Upper lobe of right lung (tissue), 1 donor: ENCODE measurements around the gene RPL22. TPM values are rescaled to one million over a fixed set of nuclear protein-coding genes. Genes with fewer than 3 reads are reported as not detected.

Source experiments
- ATAC-seq: fragments of 200-7000 bp; cut with Tn5 transposase; one replicate; pipeline ENCODE4 v1.9.1; 2020; ENCODE audit warnings: mild to moderate bottlenecking, moderate library complexity
- DNase-seq: peaks from one replicate; pipeline ENCODE4 v3.0.0-alpha.2; 2020
- H3K27ac ChIP-seq: fragments of 200-600 bp; one replicate; pipeline ENCODE4 v1.8.0; 2022
- H3K27me3 ChIP-seq: fragments of 200-600 bp; one replicate; pipeline ENCODE4 v1.8.0; 2022; ENCODE audit warnings: mild to moderate bottlenecking
- H3K36me3 ChIP-seq: fragments of 200-600 bp; one replicate; pipeline ENCODE4 v1.8.0; 2022
- H3K4me1 ChIP-seq: fragments of 200-600 bp; one replicate; pipeline ENCODE4 v1.8.0; 2022
- H3K4me3 ChIP-seq: fragments of 200-600 bp; one replicate; pipeline ENCODE4 v1.8.0; 2022; ENCODE audit warnings: mild to moderate bottlenecking
- H3K9me3 ChIP-seq: fragments of 200-600 bp; one replicate; pipeline ENCODE4 v1.8.0; 2022
- intact Hi-C: fragments of 100-400 bp; cut with DNase I; formaldehyde crosslinking; loops from one replicate; pipeline ENCODE4 v1.11.0; 2022
- total RNA-seq: library from RNA; stranded (reverse); fragmentation: NEBNext Ultra II Directional; extraction: Animal tissue kit (Norgen Biotek cat#: 25700); gene quantifications from one replicate; pipeline ENCODE4 v1.2.1, GENCODE V29; 2021
- TF ChIP-seq, protein P1 (sequence below): fragments of 200-600 bp; IDR thresholded peaks from one replicate; pipeline ENCODE4 v1.8.0; 2022; ENCODE audit warnings: antibody characterized with exemption
- donor health status: DM: no; HTN: yes; CAD: no; lungs with severe emphysema.

The RPL22 gene
- total RNA-seq, 1 donor from 2014 or later = 308 TPM

DNA sequence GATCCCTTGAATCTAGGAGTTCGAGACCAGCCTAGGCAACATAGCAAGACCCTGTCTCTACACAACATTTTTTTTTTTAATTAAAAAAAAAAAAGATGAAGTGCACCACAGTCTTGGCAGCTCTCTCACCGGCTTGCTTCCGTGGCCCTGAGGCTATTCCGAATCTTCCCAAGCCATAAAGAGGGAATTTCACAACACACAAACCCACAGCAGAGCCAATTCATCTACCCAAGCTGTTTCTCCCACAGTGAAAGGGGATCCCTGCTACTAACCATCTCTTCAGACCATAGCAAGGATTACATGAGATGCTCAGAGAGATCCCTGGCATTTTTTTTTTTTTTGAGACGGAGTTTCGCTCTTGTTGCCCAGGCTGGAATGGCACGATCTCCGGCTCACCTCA lies 10.9 kb downstream of the RPL22 start:
- Histone ChIP-seq H3K27ac (no peak overlapping the region), H3K4me1 (no peaks in the 10 kb centered on the region), H3K4me3 (no peak overlapping the region), H3K9me3 (no peaks in the 10 kb centered on the region), H3K36me3 (peaks cover 85% of the 10 kb centered on the region), H3K27me3 (no peaks in the 10 kb centered on the region)
- no peak for DNase-seq
- ATAC-seq = no peak
- TF ChIP-seq, protein P1, sequence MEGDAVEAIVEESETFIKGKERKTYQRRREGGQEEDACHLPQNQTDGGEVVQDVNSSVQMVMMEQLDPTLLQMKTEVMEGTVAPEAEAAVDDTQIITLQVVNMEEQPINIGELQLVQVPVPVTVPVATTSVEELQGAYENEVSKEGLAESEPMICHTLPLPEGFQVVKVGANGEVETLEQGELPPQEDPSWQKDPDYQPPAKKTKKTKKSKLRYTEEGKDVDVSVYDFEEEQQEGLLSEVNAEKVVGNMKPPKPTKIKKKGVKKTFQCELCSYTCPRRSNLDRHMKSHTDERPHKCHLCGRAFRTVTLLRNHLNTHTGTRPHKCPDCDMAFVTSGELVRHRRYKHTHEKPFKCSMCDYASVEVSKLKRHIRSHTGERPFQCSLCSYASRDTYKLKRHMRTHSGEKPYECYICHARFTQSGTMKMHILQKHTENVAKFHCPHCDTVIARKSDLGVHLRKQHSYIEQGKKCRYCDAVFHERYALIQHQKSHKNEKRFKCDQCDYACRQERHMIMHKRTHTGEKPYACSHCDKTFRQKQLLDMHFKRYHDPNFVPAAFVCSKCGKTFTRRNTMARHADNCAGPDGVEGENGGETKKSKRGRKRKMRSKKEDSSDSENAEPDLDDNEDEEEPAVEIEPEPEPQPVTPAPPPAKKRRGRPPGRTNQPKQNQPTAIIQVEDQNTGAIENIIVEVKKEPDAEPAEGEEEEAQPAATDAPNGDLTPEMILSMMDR = no peak
- intact Hi-C loops = no loop called here

DNA sequence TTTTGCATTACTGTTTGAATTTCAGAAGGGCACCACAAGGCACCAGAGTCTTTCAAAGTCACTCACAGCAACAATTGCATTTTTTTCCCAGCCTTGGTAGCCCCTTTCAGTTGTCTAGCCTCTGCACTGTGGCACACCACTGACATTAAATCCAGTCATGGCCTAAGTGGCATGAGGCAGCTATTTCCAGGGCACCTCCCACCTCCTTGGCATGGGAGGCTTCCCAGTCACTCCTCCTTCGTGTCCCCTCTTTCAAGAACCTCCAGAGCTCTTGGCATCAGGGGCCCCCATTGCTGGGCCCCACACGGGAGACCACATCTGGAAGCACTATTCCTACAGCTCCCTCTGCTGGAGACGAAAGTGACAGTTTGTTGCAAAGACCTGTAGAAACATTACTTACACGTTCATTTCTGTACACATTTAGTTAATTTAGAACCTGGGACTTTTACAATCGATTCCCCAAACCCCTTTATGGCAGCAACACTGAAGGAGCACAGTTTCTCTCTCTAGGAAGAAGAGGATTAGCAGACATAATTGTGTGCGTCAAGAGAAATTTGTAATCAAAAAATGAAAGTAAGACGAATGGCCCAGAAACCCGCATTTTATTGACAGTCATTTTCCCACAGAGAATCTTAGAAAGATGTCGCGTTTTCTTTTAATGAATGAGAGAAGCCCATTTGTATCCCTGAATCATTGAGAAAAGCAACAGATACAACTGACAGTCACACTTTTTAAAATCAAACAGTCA lies 13.6 kb downstream of the RPL22 start:
- Histone ChIP-seq H3K4me3 (no peak overlapping the region), H3K36me3 (peaks cover 61% of the 10 kb centered on the region), H3K27ac (no peak overlapping the region), H3K4me1 (peaks cover 6% of the 10 kb centered on the region), H3K27me3 (peaks cover 7% of the 10 kb centered on the region), H3K9me3 (no peaks in the 10 kb centered on the region)
- ATAC-seq (peak; percentile 32), DNase-seq (no peak)
- intact Hi-C loops = no loop called here
- TF ChIP-seq, protein P1 = peak; percentile 39

DNA sequence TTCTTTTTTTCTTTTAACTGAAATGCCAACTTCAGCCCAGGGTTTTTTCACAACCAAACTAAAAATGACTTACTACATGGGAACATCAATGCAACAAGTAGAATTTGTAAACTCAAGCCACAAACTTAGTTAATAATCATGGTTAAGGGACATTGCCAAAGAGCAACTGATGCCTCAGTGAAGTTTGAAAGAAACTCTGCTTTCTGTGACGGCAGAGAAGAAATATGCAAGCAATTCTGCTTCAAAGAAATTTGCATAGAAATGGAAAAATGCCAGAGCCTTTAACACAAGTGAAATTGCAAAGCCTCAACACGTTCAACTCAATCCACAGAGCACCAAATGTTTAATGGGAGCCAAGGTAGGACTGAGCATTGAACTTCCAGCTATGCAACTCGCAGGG lies 14.2 kb downstream of the RPL22 start:
- Histone ChIP-seq H3K27me3 (peaks cover 13% of the 10 kb centered on the region), H3K4me1 (peaks cover 8% of the 10 kb centered on the region), H3K36me3 (peaks cover 55% of the 10 kb centered on the region), H3K27ac (no peak overlapping the region), H3K9me3 (no peaks in the 10 kb centered on the region), H3K4me3 (no peak overlapping the region)
- TF ChIP-seq, protein P1 = no peak
- DNase-seq = no peak
- intact Hi-C loops = no loop called here
- no peak for ATAC-seq

DNA sequence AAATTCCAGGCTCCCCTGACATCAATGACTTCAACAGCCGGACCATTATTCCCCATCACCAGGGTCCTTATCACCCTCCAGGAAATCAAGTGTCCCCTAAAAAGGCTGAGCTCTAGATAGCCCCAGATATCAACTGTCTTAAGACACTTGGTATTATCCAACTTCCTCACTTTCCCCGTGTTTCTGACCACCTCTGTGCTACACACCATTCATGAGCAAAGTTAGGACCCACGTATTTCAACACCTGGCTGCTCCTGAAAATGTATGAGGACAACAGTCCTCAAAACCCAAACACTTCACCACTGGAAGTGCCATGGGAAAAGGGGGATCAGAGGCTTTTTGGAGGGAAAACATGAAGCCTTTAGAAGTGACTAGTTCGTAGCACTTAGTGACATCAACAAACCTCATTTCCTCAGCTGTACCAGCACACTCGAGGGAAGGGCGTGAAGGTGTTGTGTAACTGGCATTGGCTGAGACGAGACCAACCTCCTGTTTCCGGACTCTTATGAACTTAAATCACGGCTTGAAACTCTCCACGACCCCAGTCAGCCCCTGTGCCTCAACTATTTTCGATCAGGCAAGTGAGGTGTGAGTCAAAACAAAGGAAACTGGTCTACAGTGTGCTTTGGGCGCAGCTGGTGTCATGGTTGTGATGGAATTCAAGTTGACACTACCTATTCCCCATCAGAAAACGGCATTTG lies 15.2 kb downstream of the RPL22 start:
- no peak for DNase-seq
- TF ChIP-seq, protein P1 = no peak
- peaks cover 9% of the 10 kb centered on the region for H3K4me1 ChIP-seq
- no peak overlapping the region for H3K4me3 ChIP-seq
- peaks cover 18% of the 10 kb centered on the region for H3K27me3 ChIP-seq
- no peaks in the 10 kb centered on the region for H3K9me3 ChIP-seq
- no peak overlapping the region for H3K27ac ChIP-seq
- no peak for ATAC-seq
- intact Hi-C loops = no loop called here
- H3K36me3 ChIP-seq = peaks cover 46% of the 10 kb centered on the region

DNA sequence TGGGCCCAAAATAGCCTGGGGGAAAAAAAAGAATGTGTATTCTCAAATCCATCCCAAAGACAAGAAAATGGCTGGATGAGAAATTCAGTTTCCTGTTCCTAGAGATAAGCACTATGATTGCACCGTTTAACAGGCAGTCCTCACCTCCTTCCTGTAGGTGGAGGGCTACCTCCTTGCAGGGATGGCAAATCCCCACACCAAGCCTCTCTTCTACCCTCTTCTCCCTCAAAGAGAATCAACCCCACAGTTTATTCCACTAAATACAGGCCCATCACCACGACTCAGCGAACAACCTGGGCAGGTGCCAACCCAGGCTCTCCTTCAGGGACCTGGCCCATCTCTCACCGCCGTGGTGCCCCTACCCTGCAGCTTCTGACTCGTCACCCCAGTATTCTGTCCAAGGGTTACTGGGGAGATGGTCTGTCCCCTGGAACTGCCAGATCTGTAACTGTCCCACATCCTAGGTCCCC lies 15.8 kb downstream of the RPL22 start:
- Histone ChIP-seq H3K27me3 (peaks cover 25% of the 10 kb centered on the region), H3K4me1 (peaks cover 16% of the 10 kb centered on the region), H3K9me3 (no peaks in the 10 kb centered on the region), H3K4me3 (no peak overlapping the region), H3K27ac (no peak overlapping the region), H3K36me3 (peaks cover 39% of the 10 kb centered on the region)
- no peak for ATAC-seq
- no peak for DNase-seq
- TF ChIP-seq, protein P1 = no peak
- intact Hi-C loops = no loop called here
